ENCODE results near the gene S100B. TPM values are rescaled to one million over a fixed set of nuclear protein-coding genes. Genes with fewer than 3 reads are reported as not detected.
A peak's percentile ranks its signal among the peaks of the same experiment; 100 is the strongest.
"Not testable (repeated sequence)": the region's sequence is repeated elsewhere in the genome, so short reads cannot be mapped to it uniquely, and the experiment has no call there.

S100B gene
- total RNA-seq, 4 donors from 2014 or later: 10.6 to 37.2 (median 23.2) TPM

DNA sequence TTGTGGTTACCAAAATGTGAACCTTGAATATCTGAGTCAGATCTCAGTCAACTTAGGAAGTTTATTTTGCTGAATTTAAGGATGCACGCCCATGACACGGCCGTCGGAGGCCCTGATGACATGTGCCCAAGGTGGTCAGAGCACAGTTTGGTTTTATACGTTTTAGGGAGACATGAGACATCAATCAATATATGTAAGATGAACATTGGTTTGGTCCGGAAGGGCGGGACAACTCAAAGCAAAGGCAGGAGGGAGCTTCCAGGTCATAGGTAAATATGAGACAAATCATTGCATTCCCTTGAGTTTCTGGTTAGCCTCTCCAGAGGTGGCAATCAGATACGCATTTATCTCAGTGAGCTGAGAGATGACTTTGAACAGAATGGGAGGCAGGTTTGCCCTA lies 29.5 kb upstream of the S100B start:
- 85 to 91% methylated on average over 6 to 8 of the region's 8 CpGs for WGBS, 2 donors (ENCODE audit: low coverage in 1 of 2)

DNA sequence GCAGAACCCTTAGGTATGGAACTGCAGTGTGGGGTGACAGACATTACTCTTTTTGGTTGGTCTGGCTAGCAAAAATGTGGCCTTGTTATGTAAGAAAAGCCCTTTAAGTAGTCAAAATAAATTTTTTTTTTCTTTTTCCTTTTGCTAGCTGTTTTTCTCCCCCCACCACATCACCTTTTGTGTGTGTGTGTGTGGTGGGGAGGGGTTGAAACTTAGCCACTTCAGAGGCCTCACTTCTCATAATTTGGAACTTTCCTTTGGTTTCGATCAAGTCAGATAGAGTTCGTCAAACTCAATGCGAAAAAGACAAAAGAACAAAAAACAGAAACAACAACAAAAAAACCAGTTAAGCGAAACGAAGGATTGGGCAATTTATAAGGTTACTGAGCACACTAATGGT lies 28.7 kb upstream of the S100B start:
- Histone ChIP-seq H3K4me1 (peaks cover 17 to 34% (median 26%) of the 10 kb centered on the region in 4 donors), H3K27me3 (peaks cover 1% of the 10 kb centered on the region), H3K9me3 (no peaks in the 10 kb centered on the region), H3K4me3 (no peak overlapping the region), H3K36me3 (no peaks in the 10 kb centered on the region), H3K27ac (no peak overlapping the region)
- TF ChIP-seq EP300 (IDR thresholded peaks at IDR 0.05; ENCODE audit: low read depth) (no peak), POLR2AphosphoS5 (IDR thresholded peaks at IDR 0.05) (no peak), POLR2A (IDR thresholded peaks at IDR 0.05) (no peak)
- TF ChIP-seq, protein P1, sequence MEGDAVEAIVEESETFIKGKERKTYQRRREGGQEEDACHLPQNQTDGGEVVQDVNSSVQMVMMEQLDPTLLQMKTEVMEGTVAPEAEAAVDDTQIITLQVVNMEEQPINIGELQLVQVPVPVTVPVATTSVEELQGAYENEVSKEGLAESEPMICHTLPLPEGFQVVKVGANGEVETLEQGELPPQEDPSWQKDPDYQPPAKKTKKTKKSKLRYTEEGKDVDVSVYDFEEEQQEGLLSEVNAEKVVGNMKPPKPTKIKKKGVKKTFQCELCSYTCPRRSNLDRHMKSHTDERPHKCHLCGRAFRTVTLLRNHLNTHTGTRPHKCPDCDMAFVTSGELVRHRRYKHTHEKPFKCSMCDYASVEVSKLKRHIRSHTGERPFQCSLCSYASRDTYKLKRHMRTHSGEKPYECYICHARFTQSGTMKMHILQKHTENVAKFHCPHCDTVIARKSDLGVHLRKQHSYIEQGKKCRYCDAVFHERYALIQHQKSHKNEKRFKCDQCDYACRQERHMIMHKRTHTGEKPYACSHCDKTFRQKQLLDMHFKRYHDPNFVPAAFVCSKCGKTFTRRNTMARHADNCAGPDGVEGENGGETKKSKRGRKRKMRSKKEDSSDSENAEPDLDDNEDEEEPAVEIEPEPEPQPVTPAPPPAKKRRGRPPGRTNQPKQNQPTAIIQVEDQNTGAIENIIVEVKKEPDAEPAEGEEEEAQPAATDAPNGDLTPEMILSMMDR (IDR thresholded peaks at IDR 0.05): no peak
- 93 to 94% methylated on average over 5 of the region's 5 CpGs for whole genome bisulfite sequencing, 2 donors (ENCODE audit: low coverage in 1 of 2)
- intact Hi-C loops (cut with DNase I; ENCODE audit: low total_unique reads) (no loop called here), in situ Hi-C loops (cut with MboI; ENCODE audit: low pct_ligation_motif_present in 1 of 4, low pct_unique_long_range_greater_than_20kb in 1 of 4, low sequenced_read_pairs in 3 of 4) (no loop called here)
- DNase-seq: no peak

More for the DNA sequence above, 29.5 kb upstream of the S100B start:
- Histone ChIP-seq H3K4me3 (peak overlapping the region in 1 of 4 donors; percentile 81), H3K9me3 (no peaks in the 10 kb centered on the region), H3K4me1 (peaks cover 17 to 41% (median 30%) of the 10 kb centered on the region in 4 donors), H3K36me3 (no peaks in the 10 kb centered on the region), H3K27me3 (no peaks in the 10 kb centered on the region), H3K27ac (peak overlapping the region; percentile 94 to 99 (median 98))
- intact Hi-C loops (cut with DNase I; ENCODE audit: low total_unique reads) (no loop called here), in situ Hi-C loops (cut with MboI; ENCODE audit: low pct_ligation_motif_present in 1 of 4, low pct_unique_long_range_greater_than_20kb in 1 of 4, low sequenced_read_pairs in 3 of 4) (no loop called here)
- DNase-seq: no peak
- no peak for TF ChIP-seq POLR2A (IDR thresholded peaks at IDR 0.05)
- TF ChIP-seq POLR2AphosphoS5 (IDR thresholded peaks at IDR 0.05): no peak
- TF ChIP-seq, protein P1 (IDR thresholded peaks at IDR 0.05): no peak
- no peak for TF ChIP-seq EP300 (IDR thresholded peaks at IDR 0.05; ENCODE audit: low read depth)

DNA sequence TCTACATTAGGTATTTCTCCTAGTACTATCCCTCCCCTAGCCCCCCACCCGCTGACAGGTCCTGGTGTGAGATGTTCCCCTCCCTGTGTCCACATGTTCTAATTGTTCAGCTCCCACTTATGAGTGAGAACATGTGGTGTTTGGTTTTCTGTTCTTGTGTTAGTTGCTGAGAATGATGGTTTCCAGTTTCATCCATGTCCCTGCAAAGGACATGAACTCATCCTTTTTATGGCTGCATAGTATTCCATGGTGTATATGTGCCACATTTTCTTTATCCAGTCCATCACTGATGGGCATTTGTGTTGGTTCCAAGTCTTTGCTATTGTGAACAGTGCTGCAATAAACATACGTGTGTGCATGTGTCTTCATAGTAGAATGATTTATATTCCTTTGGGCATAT lies 26.0 kb upstream of the S100B start:
- DNase-seq; intact Hi-C loops (cut with DNase I; ENCODE audit: low total_unique reads); H3K27me3 ChIP-seq; H3K36me3 ChIP-seq; H3K9me3 ChIP-seq; H3K4me3 ChIP-seq; H3K4me1 ChIP-seq; H3K27ac ChIP-seq; in situ Hi-C loops (cut with MboI; ENCODE audit: low pct_ligation_motif_present in 1 of 4, low pct_unique_long_range_greater_than_20kb in 1 of 4, low sequenced_read_pairs in 3 of 4): not testable (repeated sequence)
- WGBS, 2 donors (ENCODE audit: low coverage in 1 of 2): 96 to 100% methylated on average over 2 of the region's 2 CpGs

DNA sequence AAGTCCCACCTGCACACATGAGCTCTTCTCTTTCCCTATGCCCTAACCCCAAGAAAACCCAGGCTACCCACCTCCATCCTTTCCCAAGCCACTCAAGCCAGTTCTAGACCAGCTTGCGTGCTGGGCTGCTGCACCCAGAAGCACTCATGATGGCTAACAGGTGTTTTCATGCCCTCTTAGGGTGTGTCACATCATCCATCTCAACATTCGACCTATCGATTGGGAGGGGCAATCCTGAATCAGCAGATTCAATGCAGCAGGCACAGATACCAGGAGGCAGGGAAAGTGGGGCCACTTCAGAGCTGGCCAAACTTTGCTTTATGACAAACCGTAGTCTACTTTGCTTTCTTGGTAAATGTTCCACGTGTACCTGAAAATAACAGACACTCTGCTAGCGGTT lies 24.0 kb upstream of the S100B start:
- Histone ChIP-seq H3K27ac (no peak overlapping the region), H3K4me1 (peaks cover 0 to under 1% (median 0%) of the 10 kb centered on the region in 4 donors), H3K4me3 (no peak overlapping the region), H3K27me3 (peaks cover 6% of the 10 kb centered on the region), H3K9me3 (peaks cover 0 to 13% of the 10 kb centered on the region in 2 donors), H3K36me3 (no peaks in the 10 kb centered on the region)
- in situ Hi-C loops (cut with MboI; ENCODE audit: low pct_ligation_motif_present in 1 of 4, low pct_unique_long_range_greater_than_20kb in 1 of 4, low sequenced_read_pairs in 3 of 4): no loop called here
- intact Hi-C loops (cut with DNase I; ENCODE audit: low total_unique reads): no loop called here
- no peak for DNase-seq
- TF ChIP-seq EP300 (IDR thresholded peaks at IDR 0.05; ENCODE audit: low read depth) (no peak), POLR2AphosphoS5 (IDR thresholded peaks at IDR 0.05) (no peak), POLR2A (IDR thresholded peaks at IDR 0.05) (no peak)
- TF ChIP-seq, protein P1 (IDR thresholded peaks at IDR 0.05): no peak
- 75 to 86% methylated on average over 3 to 6 of the region's 6 CpGs for WGBS, 2 donors (ENCODE audit: low coverage in 1 of 2)

DNA sequence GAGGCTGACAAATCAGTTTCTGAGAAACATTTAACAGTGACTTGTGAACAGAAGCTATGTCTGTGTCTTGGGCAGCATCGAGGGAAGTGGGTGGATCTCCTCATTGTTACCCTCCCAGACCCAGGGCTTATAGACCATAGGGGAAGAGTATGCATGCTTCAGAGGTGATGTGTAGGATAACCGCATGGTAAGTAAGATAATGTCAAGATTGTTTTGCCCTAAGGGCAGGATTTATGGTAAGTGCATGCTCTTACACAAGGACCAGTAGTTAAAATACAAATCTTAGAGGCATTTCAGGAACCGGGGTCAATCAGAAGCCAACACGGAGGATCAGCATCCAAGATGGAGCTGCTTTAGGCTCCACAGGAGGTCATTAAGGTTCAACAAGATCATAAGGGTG lies 22.8 kb upstream of the S100B start:
- TF ChIP-seq EP300 (IDR thresholded peaks at IDR 0.05; ENCODE audit: low read depth) (no peak), POLR2A (IDR thresholded peaks at IDR 0.05) (no peak), POLR2AphosphoS5 (IDR thresholded peaks at IDR 0.05) (no peak)
- TF ChIP-seq, protein P1 (IDR thresholded peaks at IDR 0.05): no peak
- Histone ChIP-seq H3K9me3 (peaks cover 0 to 13% of the 10 kb centered on the region in 2 donors), H3K36me3 (no peaks in the 10 kb centered on the region), H3K4me1 (peaks cover 0 to 11% (median 0%) of the 10 kb centered on the region in 4 donors), H3K27me3 (peaks cover 6% of the 10 kb centered on the region), H3K27ac (no peak overlapping the region), H3K4me3 (no peak overlapping the region)
- DNase-seq: no peak
- in situ Hi-C loops (cut with MboI; ENCODE audit: low pct_ligation_motif_present in 1 of 4, low pct_unique_long_range_greater_than_20kb in 1 of 4, low sequenced_read_pairs in 3 of 4): no loop called here
- intact Hi-C loops (cut with DNase I; ENCODE audit: low total_unique reads): no loop called here
- 73 to 86% methylated on average over 4 of the region's 4 CpGs for WGBS, 2 donors (ENCODE audit: low coverage in 1 of 2)

All from transverse colon (tissue), 4 donors.